HFFc6 (cell line): Measurements from ENCODE around the gene EIPR1. TPM values are rescaled to one million over a fixed set of nuclear protein-coding genes. Genes with fewer than 3 reads are reported as not detected.
"Not testable (repeated sequence)": the region's sequence is repeated elsewhere in the genome, so short reads cannot be mapped to it uniquely, and the experiment has no call there.

ENCODE experiments used
- DNase-seq: peaks from one replicate; pipeline ENCODE4 v3.0.0-alpha.2; 2018
- H3K27ac Mint-ChIP-seq: 2 replicates; pipeline ENCODE4 v1.8.0; 2020; ENCODE audit warnings: mild to moderate bottlenecking, mixed read lengths
- H3K27me3 Mint-ChIP-seq: 2 replicates; pipeline ENCODE4 v1.8.0; 2021; ENCODE audit warnings: mild to moderate bottlenecking, moderate library complexity, mixed read lengths; ENCODE audit not compliant: insufficient read depth
- H3K36me3 Mint-ChIP-seq: 2 replicates; pipeline ENCODE4 v1.8.0; 2021; ENCODE audit warnings: low read depth, mixed read lengths
- H3K4me1 Mint-ChIP-seq: 2 replicates; pipeline ENCODE4 v1.8.0; 2020; ENCODE audit warnings: low read depth, mixed read lengths
- H3K4me3 Mint-ChIP-seq: 2 replicates; pipeline ENCODE4 v1.8.0; 2020; ENCODE audit warnings: mild to moderate bottlenecking, moderate library complexity, mixed read lengths
- H3K9me3 Mint-ChIP-seq: 2 replicates; pipeline ENCODE4 v1.8.0; 2020; ENCODE audit warnings: mild to moderate bottlenecking, mixed read lengths
- total RNA-seq, 6 experiments: library from RNA; stranded (reverse); fragmentation: NEBNext Ultra II Directional; extraction: Animal tissue kit (Norgen Biotek cat#: 25700); gene quantifications; 2 replicates in 1 of 6; 3 replicates in 5 of 6; pipeline ENCODE4 v1.2.3, GENCODE V29; 2021
- TF ChIP-seq, protein P1 (sequence below): fragments of 200-600 bp; sonication (generic); IDR thresholded peaks from 2 replicates; pipeline ENCODE4 v1.5.0; 2021; ENCODE audit warnings: antibody characterized with exemption, mild to moderate bottlenecking

Gene EIPR1
- total RNA-seq, 6 experiments from 2014 or later, result 26.6 to 30.9 (median 28.8) TPM

DNA sequence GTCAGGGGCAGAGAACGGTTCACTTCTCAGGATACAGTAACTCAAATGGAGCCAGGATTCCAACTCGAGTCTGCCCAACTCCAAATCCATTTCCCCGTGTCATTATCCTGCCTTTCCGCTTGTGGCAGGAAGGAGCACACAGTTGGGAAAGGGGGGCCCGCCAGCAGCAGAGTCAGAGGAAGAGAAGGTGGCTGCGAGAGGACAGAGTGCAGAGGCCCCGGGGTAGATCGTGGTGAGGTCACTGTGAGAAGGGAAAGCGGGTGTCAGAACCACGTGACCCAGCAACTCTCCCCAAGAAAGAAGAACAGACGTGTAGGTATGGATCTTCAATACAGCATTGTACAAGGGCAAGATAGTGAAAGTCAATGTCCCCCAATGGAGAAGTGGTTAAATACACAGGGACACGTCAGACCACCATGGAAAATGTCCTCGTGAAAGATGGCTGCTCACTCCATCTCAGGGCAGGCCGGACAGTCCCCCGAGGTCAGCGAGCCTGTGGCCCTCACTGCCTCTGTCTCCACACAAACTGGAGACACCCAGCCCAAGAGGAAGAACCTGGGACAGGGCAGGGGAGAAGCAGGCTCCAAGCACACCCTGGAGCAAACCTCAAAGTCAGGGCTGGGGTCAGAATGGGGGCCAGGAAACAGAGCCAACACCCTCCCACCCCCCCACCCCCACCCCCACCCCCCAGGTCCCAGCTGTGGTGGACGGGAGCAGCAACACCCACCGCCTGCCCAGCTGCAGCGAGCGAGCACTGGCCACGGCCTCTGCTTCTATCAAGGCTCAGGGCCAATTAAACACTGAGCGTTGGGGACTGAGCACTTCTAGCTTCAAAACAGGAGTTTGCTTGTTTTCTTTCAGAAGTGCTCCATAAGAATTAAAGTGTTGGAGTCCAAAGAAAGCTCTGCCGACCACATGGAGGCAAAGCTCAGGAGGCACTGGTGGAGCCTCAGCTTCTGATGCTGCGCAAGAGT lies 92.7 kb downstream of the EIPR1 start:
- peaks cover 22% of the 10 kb centered on the region for H3K36me3 Mint-ChIP-seq
- no peaks in the 10 kb centered on the region for H3K4me1 Mint-ChIP-seq
- H3K4me3 Mint-ChIP-seq, result no peak overlapping the region
- H3K27ac Mint-ChIP-seq, result no peak overlapping the region
- no peak for DNase-seq
- peaks cover 21% of the 10 kb centered on the region for H3K9me3 Mint-ChIP-seq
- H3K27me3 Mint-ChIP-seq, result no peaks in the 10 kb centered on the region; the same call in 1 of the 2 replicates
- TF ChIP-seq, protein P1, sequence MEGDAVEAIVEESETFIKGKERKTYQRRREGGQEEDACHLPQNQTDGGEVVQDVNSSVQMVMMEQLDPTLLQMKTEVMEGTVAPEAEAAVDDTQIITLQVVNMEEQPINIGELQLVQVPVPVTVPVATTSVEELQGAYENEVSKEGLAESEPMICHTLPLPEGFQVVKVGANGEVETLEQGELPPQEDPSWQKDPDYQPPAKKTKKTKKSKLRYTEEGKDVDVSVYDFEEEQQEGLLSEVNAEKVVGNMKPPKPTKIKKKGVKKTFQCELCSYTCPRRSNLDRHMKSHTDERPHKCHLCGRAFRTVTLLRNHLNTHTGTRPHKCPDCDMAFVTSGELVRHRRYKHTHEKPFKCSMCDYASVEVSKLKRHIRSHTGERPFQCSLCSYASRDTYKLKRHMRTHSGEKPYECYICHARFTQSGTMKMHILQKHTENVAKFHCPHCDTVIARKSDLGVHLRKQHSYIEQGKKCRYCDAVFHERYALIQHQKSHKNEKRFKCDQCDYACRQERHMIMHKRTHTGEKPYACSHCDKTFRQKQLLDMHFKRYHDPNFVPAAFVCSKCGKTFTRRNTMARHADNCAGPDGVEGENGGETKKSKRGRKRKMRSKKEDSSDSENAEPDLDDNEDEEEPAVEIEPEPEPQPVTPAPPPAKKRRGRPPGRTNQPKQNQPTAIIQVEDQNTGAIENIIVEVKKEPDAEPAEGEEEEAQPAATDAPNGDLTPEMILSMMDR, result no peak

DNA sequence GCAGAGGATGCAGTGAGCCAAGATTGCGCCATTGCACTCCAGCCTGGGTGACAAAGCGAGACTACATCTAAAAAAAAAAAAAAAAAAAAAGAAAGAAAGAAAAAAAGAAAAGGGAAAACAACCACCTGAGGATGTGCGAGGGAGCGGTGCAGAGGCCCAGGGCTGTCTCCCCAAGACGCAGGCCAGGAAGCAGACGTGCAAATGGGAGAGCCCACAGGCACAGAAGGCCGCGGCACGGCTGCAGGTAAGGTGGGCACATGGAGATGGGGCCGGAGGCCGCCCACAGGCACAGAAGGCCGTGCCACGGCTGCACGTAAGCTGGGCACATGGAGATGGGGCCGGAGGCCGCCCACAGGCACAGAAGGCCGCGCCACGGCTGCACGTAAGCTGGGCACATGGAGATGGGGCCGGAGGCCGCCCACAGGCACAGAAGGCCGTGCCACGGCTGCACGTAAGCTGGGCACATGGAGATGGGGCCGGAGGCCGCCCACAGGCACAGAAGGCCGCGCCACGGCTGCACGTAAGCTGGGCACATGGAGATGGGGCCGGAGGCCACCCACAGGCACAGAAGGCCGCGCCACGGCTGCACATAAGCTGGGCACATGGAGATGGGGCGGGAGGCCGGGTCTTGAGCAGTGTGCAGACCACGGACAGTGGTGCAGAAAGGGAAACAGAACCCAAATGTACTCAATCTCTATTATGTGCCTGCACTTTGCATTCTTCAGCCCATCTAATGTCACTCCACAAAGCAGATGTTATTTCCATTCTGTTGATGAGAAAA lies 93.6 kb downstream of the EIPR1 start:
- peaks cover 13% of the 10 kb centered on the region for H3K36me3 Mint-ChIP-seq
- not testable (repeated sequence) for H3K4me1 Mint-ChIP-seq, H3K27me3 Mint-ChIP-seq, H3K27ac Mint-ChIP-seq, DNase-seq, H3K4me3 Mint-ChIP-seq
- peaks cover 13% of the 10 kb centered on the region for H3K9me3 Mint-ChIP-seq

GRCh38 chr2:3283206-3283605 lies 94.4 kb downstream of the EIPR1 start:
- H3K36me3 Mint-ChIP-seq, result peaks cover 10% of the 10 kb centered on the region
- H3K27me3 Mint-ChIP-seq, result no peaks in the 10 kb centered on the region; the same call in 1 of the 2 replicates
- H3K4me3 Mint-ChIP-seq, result no peak overlapping the region
- H3K27ac Mint-ChIP-seq, result no peak overlapping the region
- peaks cover 10% of the 10 kb centered on the region for H3K9me3 Mint-ChIP-seq
- DNase-seq, result no peak
- TF ChIP-seq, protein P1, result no peak
- no peaks in the 10 kb centered on the region for H3K4me1 Mint-ChIP-seq

DNA sequence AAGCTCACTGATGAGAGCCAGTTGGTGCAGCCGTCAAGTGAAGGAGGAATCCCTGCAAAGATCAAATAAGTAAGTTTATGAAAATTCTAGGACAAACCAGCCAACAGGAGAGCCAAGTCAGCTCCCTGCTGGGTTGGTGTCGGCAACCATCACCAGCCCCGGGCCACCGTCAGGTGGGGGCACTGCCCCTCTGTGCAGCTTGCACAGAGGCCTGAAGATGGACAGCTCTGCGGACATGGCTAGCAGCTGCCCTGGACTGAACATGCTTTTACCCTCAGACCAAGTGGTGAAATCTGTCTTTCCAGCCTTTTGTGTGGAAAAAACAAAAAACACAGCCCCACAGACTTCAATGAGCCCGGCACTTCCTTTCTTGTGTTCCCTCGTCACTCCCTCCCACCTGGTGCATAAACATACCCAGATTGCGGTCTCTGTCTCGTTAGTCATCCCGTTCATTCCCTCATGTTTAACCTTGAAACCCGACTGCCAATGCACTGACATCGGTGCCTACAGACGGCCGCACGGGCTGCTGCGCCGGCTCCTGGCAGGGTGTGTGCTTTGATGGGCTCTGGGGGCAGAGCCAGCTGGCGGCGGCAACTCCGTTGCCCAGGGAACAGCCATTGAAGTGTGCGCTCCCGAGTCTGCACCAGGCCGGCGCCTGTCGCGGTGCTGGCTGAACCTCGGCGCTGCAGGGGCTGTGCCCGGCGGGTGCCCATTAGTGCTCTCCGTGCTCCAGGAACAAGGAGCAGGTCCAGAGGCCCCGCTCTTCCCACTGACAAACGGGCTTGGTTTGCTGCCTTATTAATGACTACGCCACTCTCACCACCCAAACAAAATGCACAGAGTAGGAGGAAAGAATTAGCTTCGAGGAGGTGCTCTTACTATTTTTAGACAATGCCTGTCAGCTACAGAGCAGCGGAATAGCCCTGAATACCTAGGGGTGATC lies 95.3 kb downstream of the EIPR1 start:
- no peak for DNase-seq
- peaks cover 5% of the 10 kb centered on the region for H3K36me3 Mint-ChIP-seq
- H3K4me1 Mint-ChIP-seq, result no peaks in the 10 kb centered on the region
- H3K27me3 Mint-ChIP-seq, result no peaks in the 10 kb centered on the region; the same call in 1 of the 2 replicates
- TF ChIP-seq, protein P1, result no peak
- peaks cover 5% of the 10 kb centered on the region for H3K9me3 Mint-ChIP-seq
- no peak overlapping the region for H3K4me3 Mint-ChIP-seq
- no peak overlapping the region for H3K27ac Mint-ChIP-seq

DNA sequence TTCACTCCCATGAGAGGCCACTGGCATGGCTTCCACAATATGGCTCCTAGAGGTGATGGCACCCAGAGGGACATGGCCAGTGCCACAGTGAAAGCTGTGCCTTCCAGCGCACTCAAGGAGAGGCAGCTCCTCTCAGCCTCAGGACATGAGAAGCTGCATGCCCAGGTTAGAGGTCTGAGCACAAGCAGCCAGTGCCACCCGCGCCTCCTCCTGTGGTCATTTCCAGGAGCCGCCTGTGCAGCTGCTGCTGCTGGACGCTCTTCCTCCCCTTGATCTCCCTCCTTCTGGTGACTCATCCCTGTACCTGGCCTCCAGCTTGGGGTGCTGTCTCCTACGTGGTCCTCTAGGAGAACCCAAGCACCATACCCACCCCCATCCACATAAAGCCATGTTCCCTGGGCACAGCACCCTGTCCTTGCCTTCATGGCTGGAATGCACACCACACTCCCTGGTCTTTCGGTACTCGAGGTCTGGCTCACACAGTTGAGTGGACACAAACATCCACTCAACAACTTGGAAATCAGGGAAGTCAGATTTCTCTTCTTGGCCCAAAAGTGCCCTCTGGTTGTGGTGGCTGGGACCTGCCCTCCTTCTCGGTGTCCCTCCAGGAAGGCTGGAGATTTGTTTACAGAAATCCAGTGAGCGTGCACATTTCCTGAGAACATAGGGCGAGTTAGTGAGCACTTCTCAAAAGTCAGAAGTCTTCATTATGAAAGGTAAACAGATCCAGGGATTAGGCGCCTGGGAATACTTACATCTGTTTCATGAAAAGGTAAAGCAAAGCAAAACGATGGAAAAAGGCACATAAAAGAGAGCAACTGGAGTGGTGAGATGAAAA lies 96.7 kb downstream of the EIPR1 start:
- no peak for DNase-seq
- H3K27ac Mint-ChIP-seq, result no peak overlapping the region
- H3K9me3 Mint-ChIP-seq, result no peaks in the 10 kb centered on the region
- H3K4me3 Mint-ChIP-seq, result no peak overlapping the region
- no peaks in the 10 kb centered on the region for H3K4me1 Mint-ChIP-seq
- no peaks in the 10 kb centered on the region for H3K27me3 Mint-ChIP-seq
- TF ChIP-seq, protein P1, result no peak
- peaks cover 9% of the 10 kb centered on the region; the same call in 1 of the 2 replicates for H3K36me3 Mint-ChIP-seq
